ENCODE results near the gene C1orf167. TPM values are rescaled to one million over a fixed set of nuclear protein-coding genes. Genes with fewer than 3 reads are reported as not detected.

Gene C1orf167
- total and polyA plus RNA-seq, 2 of the 8 experiments (the other 6 are each of a cell fraction or from before 2014, with no cell fraction given): 0.70 to 1.3 TPM

DNA sequence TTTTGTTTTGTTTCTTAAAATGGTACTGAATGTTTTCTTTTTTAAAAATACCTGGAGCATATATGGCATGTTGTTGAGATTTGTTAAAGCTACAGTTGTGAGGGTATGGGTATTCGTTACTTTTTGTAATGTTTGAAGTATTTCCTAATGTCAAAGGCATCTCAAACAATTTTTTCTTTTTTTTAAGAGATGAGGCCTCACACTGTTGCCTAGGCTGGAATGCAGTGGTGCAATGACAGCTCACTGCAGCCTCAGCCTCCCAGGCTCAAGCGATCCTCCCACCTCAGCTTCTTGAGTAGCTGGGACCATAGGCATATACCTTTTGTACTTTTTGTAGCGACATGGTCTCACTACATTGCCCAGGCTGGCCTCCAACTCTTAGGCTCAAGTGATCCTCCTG lies 60.1 kb downstream of the C1orf167 start:
- CTCF ChIA-PET (ENCODE audit: partially characterized antibody): interaction anchor here (0.7 to 1.3 kb wide), 2 partner anchors 39 to 339 kb away, joined by 3 read pairs; no protein-coding TSS in a partner anchor
- no peak overlapping the region for H3K4me2 ChIP-seq (ENCODE audit: insufficient read depth in 1 of 2, low read depth in 2 of 2, low read length in 2 of 2)
- FAIRE-seq (no peak), DNase-seq (ENCODE audit: low read depth in 1 of 2, low spot score in 2 of 2) (no peak)
- no peak overlapping the region for H3K18ac ChIP-seq (ENCODE audit: extremely low read depth, low read length)
- no peak overlapping the region for H3K9ac ChIP-seq (replicated peaks in 1 of 4; ENCODE audit: extremely low read depth in 1 of 4, low read depth in 3 of 4, low read length in 3 of 4)
- no peak overlapping the region for H2BK12ac ChIP-seq (ENCODE audit: low read depth, low read length)
- peaks cover 0 to 3% of the 10 kb centered on the region in 2 experiments for H4K20me1 ChIP-seq (replicated peaks in 1 of 2; ENCODE audit: control insufficient read depth in 1 of 2, insufficient read depth in 2 of 2, low read length in 2 of 2)
- H2BK20ac ChIP-seq (ENCODE audit: low read length): no peak overlapping the region
- H3K9me3 ChIP-seq (ENCODE audit: insufficient read depth in 2 of 2, low read depth in 1 of 2, low read length in 1 of 2): no peaks in the 10 kb centered on the region
- H3K56ac ChIP-seq (replicated peaks; ENCODE audit: insufficient read length, low read depth, low read length): no peak overlapping the region
- no peak overlapping the region for H3K4me3 ChIP-seq (ENCODE audit: extremely low read depth in 1 of 4, insufficient read depth in 2 of 4, low read depth in 3 of 4, low read length in 4 of 4)
- no peak overlapping the region for H2BK15ac ChIP-seq (ENCODE audit: low read length)
- 89% methylated on average over 3 of the region's 3 CpGs; no CpG with 5 or more reads in 1 of the 2 experiments for WGBS, 2 experiments (ENCODE audit: extremely low coverage in 1 of 2, insufficient coverage in 1 of 2, insufficient read length in 1 of 2, insufficient replicate concordance in 2 of 2, low coverage in 1 of 2, low lambda C conversion rate in 2 of 2, missing lambda C conversion rate in 1 of 2)
- H3K27me3 ChIP-seq (replicated peaks in 1 of 4; ENCODE audit: control insufficient read depth in 3 of 4, extremely low read depth in 1 of 4, insufficient read depth in 3 of 4, low read length in 3 of 4): no peaks in the 10 kb centered on the region
- no peak overlapping the region for H2BK120ac ChIP-seq (replicated peaks; ENCODE audit: low read depth, low read length)
- no peak overlapping the region for H2AFZ ChIP-seq (ENCODE audit: low read length)
- no peak overlapping the region for H4K91ac ChIP-seq (replicated peaks; ENCODE audit: insufficient read length, low read length)
- no peak overlapping the region for H4K8ac ChIP-seq (ENCODE audit: extremely low read depth, insufficient read depth, low read length)
- no peak overlapping the region for H3K4ac ChIP-seq (replicated peaks; ENCODE audit: insufficient read length, low read depth, low read length)
- H3K4me1 ChIP-seq (replicated peaks in 1 of 4; ENCODE audit: control insufficient read depth in 3 of 4, insufficient read depth in 4 of 4, low read length in 3 of 4): no peaks in the 10 kb centered on the region
- no peak overlapping the region for H3K14ac ChIP-seq (ENCODE audit: insufficient read length)
- H3K23ac ChIP-seq (ENCODE audit: insufficient read length): no peak overlapping the region
- TF ChIP-seq POLR2AphosphoS5 (IDR thresholded peaks at IDR 0.05; ENCODE audit: low read depth, low read length) (no peak), JUN (IDR thresholded peaks at IDR 0.05; ENCODE audit: low read depth, low read length) (no peak), RNF2 (IDR thresholded peaks at IDR 0.05; ENCODE audit: borderline replicate concordance, low read depth, low read length, missing control alignments, poor library complexity, severe bottlenecking) (no peak), SRF (IDR thresholded peaks at IDR 0.05; ENCODE audit: low read depth, low read length) (no peak), HDAC2 (IDR thresholded peaks at IDR 0.05; ENCODE audit: borderline replicate concordance in 1 of 2, low read depth in 2 of 2, low read length in 2 of 2) (no peak), SUZ12 (IDR thresholded peaks at IDR 0.05; ENCODE audit: low read length) (no peak), CBX5 (IDR thresholded peaks at IDR 0.05; ENCODE audit: low read depth, low read length) (no peak), TCF12 (IDR thresholded peaks at IDR 0.05; ENCODE audit: low read depth, low read length) (no peak), CREB1 (IDR thresholded peaks at IDR 0.05) (no peak), CTBP2 (IDR thresholded peaks at IDR 0.05; ENCODE audit: borderline replicate concordance, insufficient read depth, insufficient read length, low read length) (no peak), HDAC6 (IDR thresholded peaks at IDR 0.05; ENCODE audit: low read depth, low read length) (no peak), TAF7 (optimal IDR thresholded peaks at IDR 0.05; ENCODE audit: borderline replicate concordance, low read depth, low read length) (no peak), YY1 (IDR thresholded peaks at IDR 0.05; ENCODE audit: low read depth, low read length) (no peak), TAF1 (IDR thresholded peaks at IDR 0.05; ENCODE audit: low read depth, low read length) (no peak), SP1 (IDR thresholded peaks at IDR 0.05; ENCODE audit: low read depth, low read length) (no peak)
- H3K79me1 ChIP-seq (ENCODE audit: low read depth, low read length): no peaks in the 10 kb centered on the region; the same call in 1 of the 2 replicates
- H2BK5ac ChIP-seq (ENCODE audit: low read depth, low read length): no peak overlapping the region
- H2AK5ac ChIP-seq (ENCODE audit: low read depth, low read length): no peak overlapping the region
- POLR2A ChIA-PET (ENCODE audit: partially characterized antibody): interaction anchor here (1.4 kb wide), 2 partner anchors 12 to 15 kb away, joined by 3 to 4 read pairs; no protein-coding TSS in a partner anchor
- no peaks in the 10 kb centered on the region for H3K79me2 ChIP-seq (ENCODE audit: control insufficient read depth in 1 of 2, insufficient read depth in 2 of 2, low read length in 2 of 2)
- H3K36me3 ChIP-seq (ENCODE audit: control insufficient read depth in 2 of 4, insufficient read depth in 4 of 4, low read length in 3 of 4): peaks cover 13 to 60% (median 42%) of the 10 kb centered on the region in 4 experiments; a peak in 7 of 8 replicates
- no peaks in the 10 kb centered on the region for H3K23me2 ChIP-seq (ENCODE audit: low read depth, low read length)
- no peak overlapping the region for H4K5ac ChIP-seq (ENCODE audit: insufficient read length, low read depth, low read length)
- no peak overlapping the region for H3K27ac ChIP-seq (ENCODE audit: low read depth, low read length)
